GM21360 (cell line): ENCODE results near the gene SEMA3C.
"Not testable (repeated sequence)": the region's sequence is repeated elsewhere in the genome, so short reads cannot be mapped to it uniquely, and the experiment has no call there.

ENCODE experiments used
- ATAC-seq: cut with Tn5 transposase; IDR thresholded peaks from one replicate; pipeline ENCODE4 v1.9.1; 2021; ENCODE audit warnings: mild to moderate bottlenecking, moderate library complexity; ENCODE audit not compliant: unreplicated experiment

The SEMA3C gene

DNA sequence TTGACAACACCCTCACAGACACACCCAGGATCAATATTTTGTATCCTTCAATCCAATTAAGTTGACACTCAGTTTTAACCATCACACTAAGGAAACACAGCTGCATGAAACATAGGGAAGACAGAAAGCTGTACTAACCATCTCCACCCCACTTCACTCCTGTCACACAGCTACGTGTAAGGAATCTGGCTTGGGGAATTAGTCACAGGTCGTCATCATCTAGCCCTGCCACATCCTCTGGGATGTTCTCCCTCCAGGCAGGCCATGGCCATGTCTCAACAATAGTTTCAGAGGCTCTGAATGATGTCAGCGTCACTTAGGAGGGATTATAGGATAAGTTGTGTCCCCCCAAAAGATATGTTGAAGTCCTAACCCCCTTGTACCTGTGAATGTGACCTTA is 10.8 kb upstream of the SEMA3C start:
- ATAC-seq = no peak

DNA sequence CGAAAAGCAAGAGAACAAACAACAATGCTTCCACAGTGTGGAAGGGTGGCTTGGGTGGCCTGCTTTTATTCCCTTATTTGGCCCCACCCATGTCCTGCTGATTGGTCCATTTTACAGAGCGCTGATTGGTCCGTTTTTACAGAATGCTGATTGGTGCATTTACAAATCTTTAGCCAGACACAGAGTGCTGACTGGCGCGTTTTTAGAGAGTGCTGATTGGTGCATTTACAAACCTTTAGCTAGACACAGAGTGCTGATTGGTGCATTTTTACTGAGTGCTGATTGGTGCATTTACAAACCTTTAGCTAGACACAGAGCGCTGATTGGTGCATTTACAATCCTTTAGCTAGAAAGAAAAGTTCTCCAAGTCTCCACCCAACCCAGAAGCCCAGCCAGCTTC is 8.1 kb upstream of the SEMA3C start:
- not testable (repeated sequence) for ATAC-seq

DNA sequence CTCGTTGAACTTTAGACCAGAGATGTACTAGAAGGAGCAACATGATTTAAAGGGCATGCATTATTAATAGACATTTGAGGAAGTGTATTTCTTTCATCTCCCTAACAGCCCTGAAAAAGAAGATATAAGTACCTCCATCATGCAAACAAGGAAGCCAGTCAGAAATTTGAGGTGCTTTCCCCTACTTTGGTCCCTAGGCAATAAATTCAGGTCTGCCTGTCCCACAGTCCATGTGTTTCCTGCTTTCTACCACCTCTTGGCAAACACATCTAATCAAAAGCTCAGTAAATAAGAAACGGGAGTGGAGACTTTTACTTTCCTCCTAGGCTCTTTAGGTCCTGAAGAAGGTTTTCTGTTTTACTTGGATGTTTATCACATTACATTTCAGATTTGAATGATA is 5.2 kb upstream of the SEMA3C start:
- ATAC-seq = no peak

GRCh38 chr7:80923211-80923612 is 4.4 kb upstream of the SEMA3C start:
- no peak for ATAC-seq

GRCh38 chr7:80922253-80923049 is 3.6 kb upstream of the SEMA3C start:
- no peak for ATAC-seq

DNA sequence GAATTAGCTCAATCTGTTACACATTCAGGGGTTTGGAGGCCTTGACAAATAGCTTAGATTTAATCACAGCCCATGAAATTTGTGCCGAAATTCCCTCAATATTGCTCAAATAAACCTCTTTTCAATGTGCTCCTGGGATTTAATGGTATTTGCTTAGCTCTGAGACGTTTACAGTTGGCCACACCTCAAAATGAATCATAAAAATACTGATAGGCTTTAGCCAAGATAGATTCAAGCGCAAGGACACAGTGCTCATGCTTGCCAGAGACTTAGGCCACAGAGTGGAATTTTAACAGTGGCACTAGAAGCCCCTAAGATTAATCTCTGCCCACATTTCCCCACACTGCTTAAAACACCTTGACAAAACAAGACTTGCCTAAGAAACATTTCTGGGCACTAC is 2.3 kb upstream of the SEMA3C start:
- ATAC-seq = no peak

GRCh38 chr7:80918399-80918798 is 452 bp downstream of the SEMA3C start:
- ATAC-seq = peak; percentile 68

- ATAC-seq = no peak
Measured at GRCh38 chr7:80916770-80917741, 1.8 kb downstream of the SEMA3C start.

DNA sequence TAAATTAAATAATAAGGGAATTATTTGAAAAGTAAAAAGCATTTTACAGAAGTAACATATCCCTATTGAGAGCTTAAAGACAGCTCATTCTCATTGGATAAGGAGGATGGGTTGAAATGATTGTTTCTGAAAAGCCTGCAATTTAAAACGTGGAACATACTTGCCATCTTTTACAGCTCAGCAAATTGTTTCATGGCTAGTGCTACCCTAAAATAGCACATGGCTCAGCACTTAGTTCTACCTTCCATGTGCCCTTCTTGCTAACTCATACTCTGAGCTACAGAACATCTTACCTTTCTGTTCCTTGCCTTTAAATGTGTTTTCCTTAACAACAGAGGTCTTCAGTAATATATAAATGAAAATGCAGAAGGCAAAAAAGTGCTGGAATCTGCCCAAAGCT is 8.6 kb downstream of the SEMA3C start:
- ATAC-seq = no peak

DNA sequence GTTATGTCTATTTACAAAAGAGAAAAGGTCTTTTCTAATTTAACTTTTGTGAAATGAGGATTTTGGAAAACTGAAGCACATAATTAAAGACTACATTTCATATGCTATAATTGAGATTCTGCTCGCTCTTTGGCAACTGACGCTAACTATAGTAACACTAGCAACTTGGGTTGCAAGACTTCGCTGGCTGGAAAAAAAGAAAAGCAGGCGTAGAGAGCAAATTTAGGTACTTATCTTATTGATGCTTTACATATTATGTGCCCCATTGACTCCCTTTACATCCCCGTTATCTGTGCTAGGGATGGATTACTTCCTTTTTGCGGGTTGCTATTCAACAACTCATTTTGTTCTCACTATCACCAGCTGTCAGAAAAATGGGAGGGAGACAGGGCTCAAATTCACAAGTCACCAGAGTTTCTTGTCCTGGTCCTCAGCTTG is 10.5 kb downstream of the SEMA3C start:
- ATAC-seq = no peak

- no peak for ATAC-seq
Measured at GRCh38 chr7:80907612-80908011, 11.2 kb downstream of the SEMA3C start.

GRCh38 chr7:80907141-80907601 is 11.7 kb downstream of the SEMA3C start:
- ATAC-seq = no peak

GRCh38 chr7:80905334-80905733 is 13.5 kb downstream of the SEMA3C start:
- no peak for ATAC-seq

DNA sequence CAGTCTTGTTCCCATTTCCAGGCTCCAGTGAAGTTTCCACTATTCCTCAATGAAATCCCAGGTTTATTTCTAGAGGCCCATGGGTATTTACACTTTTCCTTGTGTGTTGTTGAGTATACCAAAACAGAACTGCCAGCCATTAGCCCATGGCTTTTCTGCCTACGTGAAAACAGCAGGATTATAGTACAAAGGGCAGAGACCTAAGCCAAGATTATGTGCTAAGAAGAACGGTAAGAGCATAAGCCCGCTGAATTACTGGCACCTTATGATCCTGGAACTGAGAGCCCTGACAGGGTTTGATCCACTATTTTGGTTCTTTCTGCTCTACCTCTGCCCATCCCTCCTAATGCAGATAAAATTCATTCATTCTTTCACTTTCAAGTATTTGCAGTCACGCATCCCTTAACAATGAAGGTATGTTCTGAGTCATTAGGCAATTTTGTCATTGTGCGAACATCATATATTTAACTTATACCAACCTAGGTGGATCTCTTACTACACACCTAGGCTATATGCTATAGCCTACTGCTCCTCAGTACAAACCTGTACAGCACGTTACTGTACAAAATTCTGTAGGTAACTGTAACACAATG is 16.0 kb downstream of the SEMA3C start:
- ATAC-seq = no peak

DNA sequence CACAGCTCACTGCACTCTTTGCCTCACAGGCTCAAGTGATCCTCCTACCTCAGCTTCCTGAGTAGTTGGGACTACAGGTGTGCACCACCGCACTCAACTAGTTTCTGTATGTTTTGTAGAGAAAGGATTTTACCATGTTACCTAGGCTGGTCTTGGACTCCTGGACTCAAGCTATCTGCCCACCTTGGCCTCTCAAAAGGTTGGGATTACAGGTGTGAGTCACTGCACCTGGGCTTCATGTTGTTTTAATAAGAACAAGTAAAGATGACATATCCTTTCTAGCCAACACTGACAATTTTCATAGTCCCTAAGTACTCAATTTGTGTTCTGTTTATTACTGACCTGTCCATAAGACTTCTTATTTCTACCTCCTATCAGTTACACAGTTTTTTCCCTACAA is 16.8 kb downstream of the SEMA3C start:
- no peak for ATAC-seq

- ATAC-seq = no peak
Measured at GRCh38 chr7:80900583-80901576, 18.0 kb downstream of the SEMA3C start.

GRCh38 chr7:80896906-80897598 is 21.8 kb downstream of the SEMA3C start:
- no peak for ATAC-seq

DNA sequence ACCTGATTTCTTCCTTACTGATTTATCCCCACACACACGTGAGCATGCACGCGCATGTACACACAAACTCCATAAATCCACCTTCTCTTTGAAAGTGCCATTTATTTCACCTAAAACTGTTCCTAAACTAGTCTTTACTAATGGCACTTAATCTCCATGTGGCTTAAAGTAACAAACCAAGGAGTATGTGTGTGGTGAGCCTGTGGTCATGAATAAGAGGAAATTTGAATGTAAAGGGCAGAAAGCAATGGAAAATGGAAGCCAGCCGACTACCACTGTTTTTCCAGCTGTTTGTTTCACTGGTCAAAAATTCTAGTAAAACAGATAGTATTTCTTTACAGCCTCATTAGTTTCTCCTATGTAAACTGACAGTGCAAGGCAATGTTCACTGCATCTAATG is 23.8 kb downstream of the SEMA3C start:
- ATAC-seq = no peak

DNA sequence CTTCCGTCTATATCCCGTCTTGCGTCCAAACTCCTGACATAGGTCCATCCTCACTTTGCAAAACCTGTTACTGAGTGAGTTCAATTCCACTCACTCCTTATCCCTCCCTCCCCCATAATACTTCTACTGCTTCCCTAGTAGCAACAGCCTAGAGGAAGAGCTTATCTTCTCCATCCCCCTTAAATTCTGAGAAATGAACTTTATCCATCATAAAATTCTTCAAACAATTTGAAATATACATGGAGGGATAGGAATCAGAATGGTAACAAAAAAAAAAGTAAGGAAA is 27.6 kb downstream of the SEMA3C start:
- ATAC-seq = no peak
